ENCODE data around the gene RGS5.

RGS5 gene

GRCh38 chr1:163182330-163182949 lies 20.3 kb downstream of the RGS5 start:
- no peak for DNase-seq (ENCODE audit: low spot score)

- no peak for DNase-seq (ENCODE audit: low spot score)
Observed at GRCh38 chr1:163178628-163179027, 24.1 kb downstream of the RGS5 start.

- no peak for DNase-seq (ENCODE audit: low spot score)
Observed at GRCh38 chr1:163176797-163177196, 25.9 kb downstream of the RGS5 start.

GRCh38 chr1:163174524-163175437 lies 27.9 kb downstream of the RGS5 start:
- peak; percentile 22 for DNase-seq (ENCODE audit: low spot score)

GRCh38 chr1:163173121-163173520 lies 29.6 kb downstream of the RGS5 start:
- no peak for DNase-seq (ENCODE audit: low spot score)

GRCh38 chr1:163172596-163172995 lies 30.1 kb downstream of the RGS5 start:
- no peak for DNase-seq (ENCODE audit: low spot score)

GRCh38 chr1:163171826-163172225 lies 30.9 kb downstream of the RGS5 start:
- DNase-seq (ENCODE audit: low spot score): no peak

- no peak for DNase-seq (ENCODE audit: low spot score)
Observed at GRCh38 chr1:163170975-163171676, 31.6 kb downstream of the RGS5 start.

- DNase-seq (ENCODE audit: low spot score): no peak
Observed at GRCh38 chr1:163170331-163170730, 32.4 kb downstream of the RGS5 start.

GRCh38 chr1:163169553-163169952 lies 33.2 kb downstream of the RGS5 start:
- DNase-seq (ENCODE audit: low spot score): no peak

- no peak for DNase-seq (ENCODE audit: low spot score)
Observed at GRCh38 chr1:163168053-163168452, 34.7 kb downstream of the RGS5 start.

GRCh38 chr1:163166886-163167555 lies 35.7 kb downstream of the RGS5 start:
- no peak for DNase-seq (ENCODE audit: low spot score)

- no peak for DNase-seq (ENCODE audit: low spot score)
Observed at GRCh38 chr1:163165119-163165518, 37.6 kb downstream of the RGS5 start.

GRCh38 chr1:163163881-163164582 lies 38.7 kb downstream of the RGS5 start:
- no peak for DNase-seq (ENCODE audit: low spot score)

- no peak for DNase-seq (ENCODE audit: low spot score)
Observed at GRCh38 chr1:163163163-163163562, 39.6 kb downstream of the RGS5 start.

GRCh38 chr1:163162381-163162914 lies 40.3 kb downstream of the RGS5 start:
- DNase-seq (ENCODE audit: low spot score): no peak

- no peak for DNase-seq (ENCODE audit: low spot score)
Observed at GRCh38 chr1:163161841-163162240, 40.9 kb downstream of the RGS5 start.

GRCh38 chr1:163161337-163161736 lies 41.4 kb downstream of the RGS5 start:
- DNase-seq (ENCODE audit: low spot score): no peak

GRCh38 chr1:163155606-163156005 lies 47.1 kb downstream of the RGS5 start:
- no peak for DNase-seq (ENCODE audit: low spot score)

- no peak for DNase-seq (ENCODE audit: low spot score)
Observed at GRCh38 chr1:163148911-163149310, 53.8 kb downstream of the RGS5 start.

- no peak for DNase-seq (ENCODE audit: low spot score)
Observed at GRCh38 chr1:163147019-163147418, 55.7 kb downstream of the RGS5 start.

Measured in CD4-positive, alpha-beta T cell treated with Interleukin-2 at 100 ng/mL for 4 hours (primary cell).